Suppressor macrophage treated with lipopolysaccharide for 4 hours (primary cell): ENCODE data around the gene COLEC12.

Experiments
- DNase-seq: peaks from one replicate; pipeline ENCODE4 v3.0.0-alpha.2; 2020

The COLEC12 gene

DNA sequence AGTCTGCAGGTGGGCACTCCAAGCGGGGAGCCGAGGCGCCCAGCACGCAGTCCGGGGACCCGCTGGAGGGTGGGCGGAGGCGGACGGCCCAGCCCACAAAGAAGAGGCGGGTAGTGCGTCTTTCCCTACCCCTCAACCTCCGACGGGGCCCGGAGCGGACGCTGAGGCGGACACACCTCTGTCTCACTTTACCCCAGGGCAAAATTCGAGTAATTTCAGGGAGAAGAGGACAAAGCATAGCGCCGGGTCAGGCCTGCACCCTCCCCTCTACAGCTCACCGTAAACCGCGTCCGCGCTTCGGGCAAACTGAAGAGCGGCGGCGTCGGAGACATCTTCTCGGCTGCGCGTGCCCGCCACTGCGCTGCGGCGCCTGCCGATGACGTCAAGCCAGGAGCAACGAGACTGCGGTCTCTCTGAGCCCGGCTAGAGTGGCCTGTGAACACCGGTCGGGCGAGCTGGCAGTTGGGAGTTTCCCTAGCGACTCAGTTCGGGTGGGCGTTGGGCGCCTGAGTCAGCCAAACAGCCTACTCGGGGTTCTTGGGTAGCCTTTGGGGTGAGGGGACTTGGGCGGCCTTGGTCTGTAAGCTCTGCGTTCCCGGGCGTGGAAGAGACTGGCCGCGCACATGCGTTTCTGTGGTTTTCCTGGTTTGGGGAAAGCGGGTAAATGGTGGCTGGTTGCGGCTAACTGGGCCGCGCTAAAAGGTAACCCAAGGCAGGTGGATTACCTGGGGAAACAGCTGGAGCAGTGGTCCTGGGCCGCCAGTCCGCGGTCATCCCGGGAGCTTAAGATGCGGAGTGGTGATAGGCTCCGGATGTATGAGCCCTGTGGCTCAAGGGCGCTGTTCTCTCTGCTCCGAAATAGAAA lies 232.6 kb downstream of the COLEC12 start, which contains the start of gene THOC1:
Gene THOC1 (minus strand): TSS at position 360 of the 865 bp plus-strand sequence. CDS start 28 bp downstream, at position 332.
- DNase-seq: peak; percentile 96

GRCh38 chr18:267380-267687 lies 233.2 kb downstream of the COLEC12 start:
- no peak for DNase-seq
